HEK293 (cell line): ENCODE measurements around the gene GPR155.

Experiments
- CTCF ChIA-PET: fragments of 350-600 bp; formaldehyde crosslinking; extraction: SDS; loops from one replicate; lab custom pipeline; 2021; ENCODE audit warnings: antibody characterized with exemption; lab: Yijun Ruan, JAX
- POLR2A ChIA-PET: fragments of 300-600 bp; formaldehyde crosslinking; extraction: SDS; loops from one replicate; lab custom pipeline; 2020; ENCODE audit warnings: antibody characterized with exemption, inconsistent platforms; lab: Yijun Ruan, JAX
- H3K27ac ChIP-seq: fragments of 200-500 bp; sonication (Bioruptor generic); 2 replicates; pipeline ENCODE4 v1.5.1; 2014; ENCODE audit warnings: low read depth, low read length, control low read depth, inconsistent platforms; ENCODE audit errors: extremely low read depth
- H3K36me3 ChIP-seq, 2 experiments: fragments of 200-500 bp in 1 of 2; sonication (Bioruptor generic) in 1 of 2; 1 replicate in 1 of 2; 2 replicates in 1 of 2; pipeline ENCODE4 v1.5.1; 2014 to 2017; ENCODE audit warnings: inconsistent platforms in 2 of 2, low read length in 2 of 2; ENCODE audit not compliant: control insufficient read depth in 2 of 2, insufficient read depth in 1 of 2
- H3K4me1 ChIP-seq: fragments of 200-500 bp; sonication (Bioruptor generic); 2 replicates; pipeline ENCODE4 v1.5.1; 2014; ENCODE audit warnings: mild to moderate bottlenecking, low read length, inconsistent platforms; ENCODE audit not compliant: control insufficient read depth, insufficient read depth
- H3K4me3 ChIP-seq: 2 replicates; pipeline ENCODE4 v1.5.1; 2011; ENCODE audit warnings: low read depth, mild to moderate bottlenecking, control low read depth, low read length, moderate library complexity
- H3K9me3 ChIP-seq: fragments of 200-500 bp; sonication (Bioruptor generic); 2 replicates; pipeline ENCODE4 v1.5.1; 2014; ENCODE audit warnings: low read depth, low read length, inconsistent platforms; ENCODE audit not compliant: control insufficient read depth, insufficient read depth
- GLI2 ChIP-seq: fragments of 450-650 bp; formaldehyde crosslinking; IDR thresholded peaks from 2 replicates; pipeline ENCODE4; 2017; ENCODE audit warnings: missing biosample characterization, missing genetic modification characterization, low read depth, borderline replicate concordance
- GLIS1 ChIP-seq: fragments of 450-650 bp; formaldehyde crosslinking; IDR thresholded peaks from 2 replicates; pipeline ENCODE4 v1.5.1; 2016; ENCODE audit warnings: missing biosample characterization, missing genetic modification characterization
- GLIS2 ChIP-seq: fragments of 450-650 bp; formaldehyde crosslinking; IDR thresholded peaks from 2 replicates; pipeline ENCODE4 v1.5.1; 2016; ENCODE audit warnings: missing biosample characterization, missing genetic modification characterization
- IKZF3 ChIP-seq: fragments of 450-650 bp; IDR thresholded peaks from 2 replicates; pipeline ENCODE4 v1.5.0; 2018; ENCODE audit warnings: missing biosample characterization, mild to moderate bottlenecking, missing genetic modification characterization, moderate library complexity
- INSM2 ChIP-seq: fragments of 450-650 bp; formaldehyde crosslinking; IDR thresholded peaks from 2 replicates; pipeline ENCODE4 v1.5.1; 2016; ENCODE audit warnings: missing biosample characterization, missing genetic modification characterization
- KLF10 ChIP-seq: fragments of 450-650 bp; IDR thresholded peaks from 2 replicates; pipeline ENCODE4 v1.5.1; 2018; ENCODE audit warnings: missing biosample characterization, mild to moderate bottlenecking, missing genetic modification characterization
- OSR2 ChIP-seq: fragments of 450-650 bp; formaldehyde crosslinking; IDR thresholded peaks from 2 replicates; pipeline ENCODE4 v1.5.1; 2016; ENCODE audit warnings: missing biosample characterization, missing genetic modification characterization
- OVOL3 ChIP-seq: fragments of 450-650 bp; formaldehyde crosslinking; IDR thresholded peaks from 2 replicates; pipeline ENCODE4 v1.5.1; 2016; ENCODE audit warnings: missing biosample characterization, missing genetic modification characterization
- PRDM6 ChIP-seq: fragments of 450-650 bp; formaldehyde crosslinking; IDR thresholded peaks from 2 replicates; pipeline ENCODE4 v1.5.1; 2017; ENCODE audit warnings: missing biosample characterization, missing genetic modification characterization
- SP7 ChIP-seq: fragments of 450-650 bp; formaldehyde crosslinking; IDR thresholded peaks from 2 replicates; pipeline ENCODE4 v1.5.1; 2016; ENCODE audit warnings: missing biosample characterization, missing genetic modification characterization
- TCF7L2 ChIP-seq: IDR thresholded peaks from 2 replicates; pipeline ENCODE4 v1.6.1; 2011; ENCODE audit warnings: low read depth, mild to moderate bottlenecking, inconsistent platforms, low read length, moderate library complexity, borderline replicate concordance
- ZBTB17 ChIP-seq: fragments of 450-650 bp; formaldehyde crosslinking; IDR thresholded peaks from 2 replicates; pipeline ENCODE4 v1.5.1; 2016; ENCODE audit warnings: missing biosample characterization, missing genetic modification characterization
- ZEB2 ChIP-seq: fragments of 450-650 bp; formaldehyde crosslinking; IDR thresholded peaks from 2 replicates; pipeline ENCODE4 v1.5.1; 2016; ENCODE audit warnings: missing biosample characterization, missing genetic modification characterization
- ZIC2 ChIP-seq: fragments of 450-650 bp; formaldehyde crosslinking; IDR thresholded peaks from 2 replicates; pipeline ENCODE4 v1.5.1; 2016; ENCODE audit warnings: missing biosample characterization, missing genetic modification characterization
- ZNF133 ChIP-seq: fragments of 450-650 bp; formaldehyde crosslinking; IDR thresholded peaks from 2 replicates; pipeline ENCODE4 v1.5.1; 2016; ENCODE audit warnings: missing biosample characterization, missing genetic modification characterization
- ZNF184 ChIP-seq: fragments of 450-650 bp; IDR thresholded peaks from 2 replicates; pipeline ENCODE4 v1.5.1; 2018; ENCODE audit warnings: missing biosample characterization, mild to moderate bottlenecking, missing genetic modification characterization
- ZNF214 ChIP-seq: fragments of 450-650 bp; formaldehyde crosslinking; IDR thresholded peaks from 2 replicates; pipeline ENCODE4 v1.5.1; 2017; ENCODE audit warnings: missing biosample characterization, mild to moderate bottlenecking, missing genetic modification characterization, borderline replicate concordance
- ZNF266 ChIP-seq: fragments of 450-650 bp; formaldehyde crosslinking; IDR thresholded peaks from 2 replicates; pipeline ENCODE4 v1.5.1; 2016; ENCODE audit warnings: missing biosample characterization, missing genetic modification characterization, low read depth
- ZNF366 ChIP-seq: fragments of 450-650 bp; formaldehyde crosslinking; conservative IDR thresholded peaks from 2 replicates; pipeline ENCODE4 v1.5.1; 2016; ENCODE audit warnings: missing biosample characterization, missing genetic modification characterization
- ZNF501 ChIP-seq: fragments of 450-650 bp; formaldehyde crosslinking; IDR thresholded peaks from 2 replicates; pipeline ENCODE4 v1.5.1; 2016; ENCODE audit warnings: missing biosample characterization, missing genetic modification characterization
- ZNF558 ChIP-seq: fragments of 450-650 bp; formaldehyde crosslinking; IDR thresholded peaks from 2 replicates; pipeline ENCODE4 v1.5.1; 2016; ENCODE audit warnings: missing biosample characterization, missing genetic modification characterization
- ZNF623 ChIP-seq: fragments of 450-650 bp; formaldehyde crosslinking; IDR thresholded peaks from 2 replicates; pipeline ENCODE4 v1.5.1; 2016; ENCODE audit warnings: missing biosample characterization, missing genetic modification characterization
- ZNF639 ChIP-seq: fragments of 450-650 bp; formaldehyde crosslinking; IDR thresholded peaks from 2 replicates; pipeline ENCODE4 v1.5.1; 2016; ENCODE audit warnings: missing biosample characterization, missing genetic modification characterization
- ZNF843 ChIP-seq: fragments of 450-650 bp; formaldehyde crosslinking; IDR thresholded peaks from 2 replicates; pipeline ENCODE4 v1.5.1; 2016; ENCODE audit warnings: missing biosample characterization, missing genetic modification characterization

Gene GPR155

GRCh38 chr2:174484573-174484972, 2.3 kb downstream of the GPR155 start:
- ChIA-PET CTCF (interaction anchor here (0.6 to 0.9 kb wide), 2 partner anchors 22 to 1642 kb away, joined by 3 to 7 read pairs; no protein-coding TSS in a partner anchor), POLR2A (no interaction called here)
- Histone ChIP-seq H3K4me1 (0 out of 2 replicates have a peak, but pooled peaks cover 2% of the 10 kb centered on the region), H3K4me3 (no peak overlapping the region), H3K9me3 (no peaks in the 10 kb centered on the region), H3K27ac (no peak overlapping the region), H3K36me3 (peaks cover 0 to 3% of the 10 kb centered on the region in 2 experiments; a peak in 2 of 3 replicates)
- peak; percentile 17; the same call in 1 of the 2 replicates for TF ChIP-seq GLIS1 (tag by site-specific recombination)
- TF ChIP-seq ZNF184 (tag by site-specific recombination) = no peak

- CTCF ChIA-PET = no interaction called here
- TF ChIP-seq ZNF558 (tag by site-specific recombination) = no peak
- no peak for TF ChIP-seq ZNF133 (tag by site-specific recombination)
- TF ChIP-seq ZNF501 (tag by site-specific recombination) = no peak
- peak; percentile 90 for TF ChIP-seq ZNF623 (tag by site-specific recombination)
- no peak for TF ChIP-seq GLIS2
- POLR2A ChIA-PET = no interaction called here
- Histone ChIP-seq H3K9me3 (no peaks in the 10 kb centered on the region), H3K36me3 (peaks cover 0 to 3% of the 10 kb centered on the region in 2 experiments; a peak in 2 of 3 replicates), H3K27ac (no peak overlapping the region), H3K4me1 (0 out of 2 replicates have a peak, but pooled peaks cover 2% of the 10 kb centered on the region), H3K4me3 (no peak overlapping the region)
Observed at GRCh38 chr2:174482854-174483253, 4.0 kb downstream of the GPR155 start.

- Histone ChIP-seq H3K27ac (no peak overlapping the region), H3K4me1 (no peaks in the 10 kb centered on the region), H3K9me3 (no peaks in the 10 kb centered on the region), H3K4me3 (no peak overlapping the region), H3K36me3 (peaks cover 0 to 3% of the 10 kb centered on the region in 2 experiments; a peak in 2 of 3 replicates)
- TF ChIP-seq GLI2 (peak; percentile 63), OVOL3 (no peak), KLF10 (tag by site-specific recombination) (0 out of 2 replicates have a peak, but pooled peaks have one; percentile 35), ZEB2 (peak; percentile 58), ZNF843 (tag by site-specific recombination) (peak; percentile 50; the same call in 1 of the 2 replicates), ZBTB17 (tag by site-specific recombination) (peak; percentile 54; the same call in 1 of the 2 replicates), ZIC2 (peak; percentile 42; the same call in 1 of the 2 replicates), OSR2 (tag by site-specific recombination) (peak; percentile 85), ZNF214 (tag by site-specific recombination) (no peak), ZNF366 (tag by site-specific recombination) (0 out of 2 replicates have a peak, but pooled peaks have one; percentile 18), IKZF3 (tag by site-specific recombination) (peak; percentile 61), INSM2 (0 out of 2 replicates have a peak, but pooled peaks have one; percentile 37), PRDM6 (peak; percentile 59; the same call in 1 of the 2 replicates), TCF7L2 (peak; percentile 90; the same call in 1 of the 2 replicates), ZNF266 (tag by site-specific recombination) (no peak), ZNF639 (no peak), SP7 (tag by site-specific recombination) (peak; percentile 95)
- ChIA-PET POLR2A (no interaction called here), CTCF (interaction anchor here (0.6 to 2.3 kb wide), 3 partner anchors 15 to 518 kb away, joined by 3 to 13 read pairs (median 5); no protein-coding TSS in a partner anchor)
Observed at GRCh38 chr2:174477759-174478158, 9.1 kb downstream of the GPR155 start.
